Left lung (tissue), 10 donors: Measurements from ENCODE around the gene AQP5. TPM values are rescaled to one million over a fixed set of nuclear protein-coding genes. Genes with fewer than 3 reads are reported as not detected.
A peak's percentile ranks its signal among the peaks of the same experiment; 100 is the strongest.

Source experiments
- ATAC-seq: fragments of 200-7000 bp; cut with Tn5 transposase; one replicate; pipeline ENCODE4 v1.9.1; 2020; ENCODE audit warnings: moderate library complexity
- DNase-seq, 4 donors: peaks; one replicate each; pipeline ENCODE4 v3.0.0-alpha.2; 2013 to 2020
- H3K27ac ChIP-seq, 2 donors: fragments of 200-600 bp; sonication (generic) in 1 of 2; one replicate each; pipeline versions ENCODE4 v1.5.0 to v1.8.0; 2020 to 2021
- H3K27me3 ChIP-seq, 2 donors: fragments of 200-600 bp; sonication (generic) in 1 of 2; one replicate each; pipeline versions ENCODE4 v1.5.0 to v1.8.0; 2020 to 2021
- H3K36me3 ChIP-seq, 2 donors: fragments of 200-600 bp; sonication (generic) in 1 of 2; one replicate each; pipeline versions ENCODE4 v1.5.0 to v1.8.0; 2020 to 2021
- H3K4me1 ChIP-seq, 2 donors: fragments of 200-600 bp; one replicate each; pipeline ENCODE4 v1.8.0; 2021
- H3K4me3 ChIP-seq, 2 donors: fragments of 200-600 bp; sonication (generic) in 1 of 2; one replicate each; pipeline versions ENCODE4 v1.5.0 to v1.8.0; 2020 to 2021; ENCODE audit warnings: mild to moderate bottlenecking in 1 of 2
- H3K9me3 ChIP-seq, 2 donors: fragments of 200-600 bp; sonication (generic) in 1 of 2; one replicate each; pipeline versions ENCODE4 v1.5.0 to v1.8.0; 2020 to 2021
- intact Hi-C, 2 donors: fragments of 100-400 bp; cut with DNase I; formaldehyde crosslinking; loops; one replicate each; pipeline versions ENCODE4 v1.11.2 to v1.14.2; 2022
- polyA plus RNA-seq, 6 donors: library from polyadenylated mRNA; unstranded; fragments of 120-200 nt; gene quantifications; one replicate each; pipeline ENCODE4 v1.2.1, GENCODE V29; 2013; ENCODE audit not compliant: insufficient read length in 6 of 6
- total RNA-seq, 2 donors: library from RNA; stranded (reverse); fragmentation: NEBNext Ultra II Directional; extraction: Animal tissue kit (Norgen Biotek cat#: 25700); gene quantifications; one replicate each; pipeline ENCODE4 v1.2.1, GENCODE V29; 2021
- TF ChIP-seq, protein P1 (sequence below), 2 donors: fragments of 200-600 bp; sonication (generic) in 1 of 2; IDR thresholded peaks; one replicate each; pipeline versions ENCODE4 v1.5.0 to v1.8.0; 2021; ENCODE audit warnings: antibody characterized with exemption in 2 of 2
- donor health status: DM: no; HTN: yes; CAD: no.
- donor health status: DM: no; HTN: no; CAD: no.

Gene AQP5
- total and polyA plus RNA-seq, 8 donors, result 3.8 to 10.0 (median 7.1) TPM

DNA sequence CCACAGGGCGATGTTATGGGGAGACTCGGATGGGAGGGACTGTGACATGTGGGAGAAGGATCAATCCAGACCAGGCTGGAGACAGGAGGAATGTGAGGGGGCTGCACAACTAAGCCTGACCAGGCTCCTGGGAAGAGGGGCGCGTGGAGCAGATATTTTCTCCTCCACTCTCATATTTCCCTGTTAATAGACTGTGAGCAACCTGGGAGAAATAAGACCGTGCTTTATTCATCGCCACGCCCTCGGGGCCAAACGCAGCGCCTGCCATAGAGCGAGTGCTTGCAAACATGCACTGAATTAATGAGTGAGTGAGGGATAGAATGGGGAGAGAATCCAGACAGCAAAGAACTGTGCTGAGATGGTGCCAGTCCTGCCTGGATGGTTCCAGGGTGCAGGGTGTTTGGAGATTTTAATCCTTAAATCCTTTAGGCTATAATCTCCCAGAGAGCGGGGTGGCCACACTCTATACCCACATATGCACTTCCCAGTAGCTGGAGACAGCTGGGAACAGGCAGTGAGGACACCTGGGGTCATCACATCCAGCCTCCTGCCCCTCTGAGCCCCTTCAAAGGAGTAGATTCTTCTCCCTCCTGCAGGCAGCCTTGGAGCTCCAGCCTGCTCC, 44.4 kb upstream of the AQP5 start:
- DNase-seq (peak in 1 of 4 donors; percentile 41), ATAC-seq (no peak)
- no peak overlapping the region for H3K27ac ChIP-seq
- intact Hi-C loops, result no loop called here
- H3K36me3 ChIP-seq, result no peaks in the 10 kb centered on the region
- H3K4me1 ChIP-seq, result peaks cover 0 to 8% of the 10 kb centered on the region in 2 donors
- peaks cover 0 to 13% of the 10 kb centered on the region in 2 donors for H3K27me3 ChIP-seq
- TF ChIP-seq, protein P1, sequence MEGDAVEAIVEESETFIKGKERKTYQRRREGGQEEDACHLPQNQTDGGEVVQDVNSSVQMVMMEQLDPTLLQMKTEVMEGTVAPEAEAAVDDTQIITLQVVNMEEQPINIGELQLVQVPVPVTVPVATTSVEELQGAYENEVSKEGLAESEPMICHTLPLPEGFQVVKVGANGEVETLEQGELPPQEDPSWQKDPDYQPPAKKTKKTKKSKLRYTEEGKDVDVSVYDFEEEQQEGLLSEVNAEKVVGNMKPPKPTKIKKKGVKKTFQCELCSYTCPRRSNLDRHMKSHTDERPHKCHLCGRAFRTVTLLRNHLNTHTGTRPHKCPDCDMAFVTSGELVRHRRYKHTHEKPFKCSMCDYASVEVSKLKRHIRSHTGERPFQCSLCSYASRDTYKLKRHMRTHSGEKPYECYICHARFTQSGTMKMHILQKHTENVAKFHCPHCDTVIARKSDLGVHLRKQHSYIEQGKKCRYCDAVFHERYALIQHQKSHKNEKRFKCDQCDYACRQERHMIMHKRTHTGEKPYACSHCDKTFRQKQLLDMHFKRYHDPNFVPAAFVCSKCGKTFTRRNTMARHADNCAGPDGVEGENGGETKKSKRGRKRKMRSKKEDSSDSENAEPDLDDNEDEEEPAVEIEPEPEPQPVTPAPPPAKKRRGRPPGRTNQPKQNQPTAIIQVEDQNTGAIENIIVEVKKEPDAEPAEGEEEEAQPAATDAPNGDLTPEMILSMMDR (IDR thresholded peaks at IDR 0.05), result no peak
- no peaks in the 10 kb centered on the region for H3K9me3 ChIP-seq
- no peak overlapping the region for H3K4me3 ChIP-seq

DNA sequence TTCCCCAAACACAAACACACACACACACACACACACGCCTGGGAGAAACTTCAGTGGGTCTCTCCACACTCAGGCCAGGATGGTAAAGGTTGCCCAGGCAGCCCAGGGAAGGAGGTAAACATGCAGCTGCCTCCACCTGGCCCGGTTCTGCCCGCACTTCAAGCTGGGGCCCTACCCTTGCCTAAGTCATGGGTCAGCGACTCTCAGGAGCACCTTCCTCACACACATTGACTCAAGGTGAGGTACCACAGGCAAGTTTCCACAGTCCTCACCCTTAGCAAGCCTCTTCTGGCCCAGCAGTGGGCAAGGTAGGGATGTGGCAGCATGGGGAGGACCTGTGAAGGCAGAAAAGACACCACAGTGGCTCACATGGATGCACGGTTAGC, 43.9 kb upstream of the AQP5 start:
- TF ChIP-seq, protein P1 (IDR thresholded peaks at IDR 0.05), result no peak
- no peak overlapping the region for H3K27ac ChIP-seq
- H3K4me1 ChIP-seq, result peaks cover 0 to 8% of the 10 kb centered on the region in 2 donors
- no peaks in the 10 kb centered on the region for H3K9me3 ChIP-seq
- DNase-seq (peak in 1 of 4 donors; percentile 21), ATAC-seq (no peak)
- no peak overlapping the region for H3K4me3 ChIP-seq
- peaks cover 0 to 13% of the 10 kb centered on the region in 2 donors for H3K27me3 ChIP-seq
- intact Hi-C loops, result no loop called here
- no peaks in the 10 kb centered on the region for H3K36me3 ChIP-seq

DNA sequence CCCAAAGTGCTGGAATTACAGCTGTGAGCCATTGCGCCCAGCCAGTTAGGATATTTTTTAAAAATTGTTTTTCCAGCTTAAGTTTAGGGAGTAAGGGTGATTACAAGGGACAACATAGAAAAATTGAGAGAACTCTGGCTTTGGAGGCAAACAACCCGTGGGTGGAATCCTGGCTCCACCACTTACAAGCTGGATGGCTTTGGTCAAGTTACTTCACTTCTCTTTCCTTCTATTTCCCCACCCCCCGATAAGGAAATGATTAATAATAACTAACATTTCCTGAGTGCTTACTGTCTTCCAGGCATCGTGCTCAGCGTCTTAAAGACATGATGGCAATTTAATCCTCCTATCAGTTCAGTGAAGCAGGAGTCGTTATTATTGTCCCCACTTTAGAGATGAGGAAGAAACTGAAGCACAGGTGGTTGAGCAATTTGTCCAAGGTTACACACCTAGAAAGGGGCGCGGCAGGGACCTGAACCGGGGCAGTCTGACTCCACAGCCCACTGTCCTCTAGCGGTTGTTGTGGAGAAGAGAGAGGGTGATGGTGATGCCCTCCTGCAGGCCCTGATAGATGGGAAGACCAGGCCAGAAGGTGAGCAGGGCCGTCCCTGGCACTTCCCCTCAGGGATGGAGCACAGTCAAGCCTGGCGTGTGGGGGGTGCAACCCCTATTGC, 41.3 kb upstream of the AQP5 start:
- DNase-seq (peak in 1 of 4 donors; percentile 42), ATAC-seq (no peak)
- Histone ChIP-seq H3K27me3 (peaks cover 0 to 13% of the 10 kb centered on the region in 2 donors), H3K36me3 (no peaks in the 10 kb centered on the region), H3K27ac (no peak overlapping the region), H3K4me1 (peaks cover 0 to 8% of the 10 kb centered on the region in 2 donors), H3K4me3 (no peak overlapping the region), H3K9me3 (no peaks in the 10 kb centered on the region)
- intact Hi-C loops, result no loop called here
- TF ChIP-seq, protein P1 (IDR thresholded peaks at IDR 0.05), result no peak

- TF ChIP-seq, protein P1 (IDR thresholded peaks at IDR 0.05), result no peak
- ATAC-seq, result no peak
- intact Hi-C loops, result no loop called here
These were observed 40.8 kb upstream of the AQP5 start for GRCh38 chr12:49920915-49921286.

DNA sequence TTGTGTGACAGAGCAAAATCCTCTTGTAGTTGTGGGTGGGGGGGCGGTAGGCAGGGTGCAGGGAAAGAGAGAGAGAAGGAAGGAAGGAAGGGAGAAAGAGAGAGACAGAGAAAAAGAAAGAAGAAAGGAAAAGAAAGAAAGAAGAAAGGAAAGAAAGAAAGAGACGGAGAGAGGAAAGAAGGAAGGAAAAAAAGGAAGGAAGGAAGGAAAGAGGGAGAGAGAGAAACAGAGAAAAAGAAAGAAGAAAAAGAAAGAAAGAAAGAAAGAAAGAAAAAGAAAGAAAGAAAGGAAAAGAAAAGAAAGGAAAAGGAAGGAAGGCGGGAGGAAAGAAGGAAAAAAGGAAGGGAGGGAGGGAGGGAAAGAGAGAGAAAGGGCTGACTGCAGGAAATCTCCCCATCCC, 40.4 kb upstream of the AQP5 start:
- H3K36me3 ChIP-seq, result no peaks in the 10 kb centered on the region
- peaks cover 0 to 13% of the 10 kb centered on the region in 2 donors for H3K27me3 ChIP-seq
- no peak overlapping the region for H3K4me3 ChIP-seq
- H3K4me1 ChIP-seq, result peaks cover 0 to 8% of the 10 kb centered on the region in 2 donors
- TF ChIP-seq, protein P1 (IDR thresholded peaks at IDR 0.05), result no peak
- intact Hi-C loops, result no loop called here
- H3K9me3 ChIP-seq, result no peaks in the 10 kb centered on the region
- no peak overlapping the region for H3K27ac ChIP-seq
- ATAC-seq (no peak), DNase-seq (no peak)

More at GRCh38 chr12:49920915-49921286, 40.8 kb upstream of the AQP5 start:
- peak in 1 of 4 donors; percentile 3 for DNase-seq
- H3K4me3 ChIP-seq, result no peak overlapping the region
- peaks cover 0 to 8% of the 10 kb centered on the region in 2 donors for H3K4me1 ChIP-seq
- H3K27ac ChIP-seq, result no peak overlapping the region
- no peaks in the 10 kb centered on the region for H3K36me3 ChIP-seq
- H3K27me3 ChIP-seq, result peaks cover 0 to 13% of the 10 kb centered on the region in 2 donors
- no peaks in the 10 kb centered on the region for H3K9me3 ChIP-seq
